Skeletal muscle tissue (tissue), 4 donors: ENCODE results near the gene MC1R. TPM values are rescaled to one million over a fixed set of nuclear protein-coding genes. Genes with fewer than 3 reads are reported as not detected.
"Not testable (repeated sequence)": the region's sequence is repeated elsewhere in the genome, so short reads cannot be mapped to it uniquely, and the experiment has no call there.

Source experiments
- H3K27ac ChIP-seq: one replicate; pipeline ENCODE4 v1.7.0; 2013; ENCODE audit warnings: mild to moderate bottlenecking, low read depth, low read length, inconsistent platforms
- H3K27me3 ChIP-seq, 3 donors: one replicate each; pipeline ENCODE4 v1.7.0; 2013; ENCODE audit warnings: low read length in 3 of 3; ENCODE audit not compliant: control insufficient read depth in 3 of 3, insufficient read depth in 3 of 3
- H3K36me3 ChIP-seq, 3 donors: one replicate each; pipeline ENCODE4 v1.7.0; 2013; ENCODE audit warnings: low read length in 3 of 3; ENCODE audit not compliant: control insufficient read depth in 3 of 3, insufficient read depth in 3 of 3
- H3K4me1 ChIP-seq, 3 donors: one replicate each; pipeline ENCODE4 v1.7.0; 2013; ENCODE audit warnings: low read length in 3 of 3, mild to moderate bottlenecking in 3 of 3; ENCODE audit not compliant: control insufficient read depth in 3 of 3, insufficient read depth in 3 of 3
- H3K4me3 ChIP-seq, 3 donors: one replicate each; pipeline ENCODE4 v1.7.0; 2013; ENCODE audit warnings: low read length in 3 of 3
- H3K9ac ChIP-seq, 3 donors: one replicate each; pipeline ENCODE4 v1.7.0; 2013; ENCODE audit warnings: low read length in 3 of 3, mild to moderate bottlenecking in 3 of 3, moderate library complexity in 2 of 3, low read depth in 1 of 3
- H3K9me3 ChIP-seq, 3 donors: one replicate each; pipeline ENCODE4 v1.7.0; 2013; ENCODE audit warnings: low read length in 3 of 3; ENCODE audit not compliant: control insufficient read depth in 3 of 3
- total RNA-seq: library from RNA; depleted of rRNA; stranded (reverse); fragments of >200 nt; gene quantifications from one replicate; pipeline ENCODE4 v1.2.3, GENCODE V29; 2014
- donor health status: Osteomylitis.

Gene MC1R
- total RNA-seq, 1 donor from 2014 or later: 0.52 TPM

GRCh38 chr16:89968074-89968473, 49.4 kb downstream of the MC1R start:
- Histone ChIP-seq H3K36me3 (peaks cover 7 to 20% (median 18%) of the 10 kb centered on the region in 3 donors), H3K4me1 (peaks cover 13 to 29% (median 17%) of the 10 kb centered on the region in 3 donors)
- H3K9me3 ChIP-seq, H3K27ac ChIP-seq, H3K9ac ChIP-seq, H3K27me3 ChIP-seq, H3K4me3 ChIP-seq: not testable (repeated sequence)

DNA sequence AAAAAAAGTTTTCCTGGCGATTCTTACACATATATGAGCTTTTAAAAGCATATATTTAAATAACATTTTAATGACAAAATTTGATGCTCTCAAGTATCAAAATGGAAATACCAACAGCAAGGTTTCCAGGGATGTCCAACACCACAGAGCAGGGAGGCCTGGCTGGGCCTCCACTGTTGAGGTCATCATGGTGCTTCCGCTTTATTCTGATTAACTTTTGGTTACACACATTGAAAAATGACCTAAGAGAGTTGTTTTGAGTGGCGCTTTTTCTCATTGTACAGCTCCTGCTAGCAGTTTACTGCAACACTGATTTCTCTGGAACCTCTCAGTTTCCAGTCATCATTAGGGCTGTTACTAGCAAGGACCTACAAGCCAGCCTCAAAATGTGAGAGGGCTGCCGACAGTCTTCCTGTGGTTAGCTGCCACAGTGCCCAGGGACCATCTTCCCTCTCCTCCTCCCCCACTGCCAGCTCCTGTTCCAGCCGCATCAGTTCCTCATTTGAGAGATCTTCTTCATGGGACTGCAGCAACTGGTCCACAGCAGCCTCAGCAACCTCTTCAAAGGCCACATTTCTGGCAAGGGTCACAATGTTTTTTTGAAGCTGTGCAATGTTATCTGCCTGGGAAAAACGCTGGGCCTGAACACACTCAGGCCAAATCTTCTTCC, 51.2 kb downstream of the MC1R start:
- Histone ChIP-seq H3K9ac (no peak overlapping the region), H3K27ac (no peak overlapping the region), H3K27me3 (no peaks in the 10 kb centered on the region), H3K4me1 (peaks cover 22 to 42% (median 25%) of the 10 kb centered on the region in 3 donors), H3K9me3 (no peaks in the 10 kb centered on the region), H3K4me3 (peak overlapping the region in 1 of 3 donors; percentile 3), H3K36me3 (peaks cover 5 to 17% (median 13%) of the 10 kb centered on the region in 3 donors)

Other genes starting within 250 kb of the MC1R start
- gene CDK10, start 232.2 kb upstream of the MC1R start, total RNA-seq: 17.7 TPM
- gene SPATA2L, start 217.2 kb upstream of the MC1R start, total RNA-seq: 6.8 TPM
- 3.1 TPM for gene VPS9D1, start 198.0 kb upstream of the MC1R start, total RNA-seq
- 15.1 TPM for gene ZNF276, start 197.3 kb upstream of the MC1R start, total RNA-seq
- gene FANCA, start 102.2 kb upstream of the MC1R start, total RNA-seq: 9.9 TPM
- 2.1 TPM for gene SPIRE2, start 90.4 kb upstream of the MC1R start, total RNA-seq
- gene TCF25, start 45.3 kb upstream of the MC1R start, total RNA-seq: 121 TPM
- gene TUBB3, start 4.5 kb downstream of the MC1R start, total RNA-seq: 18.3 TPM
- gene DEF8, start 29.9 kb downstream of the MC1R start, total RNA-seq: 22.4 TPM
- gene DBNDD1, start 100.6 kb downstream of the MC1R start, total RNA-seq: 3.1 TPM
- not detected for gene PRDM7, start 158.5 kb downstream of the MC1R start, total RNA-seq